Retinal pigment epithelial cell (primary cell): ENCODE data around the gene LEMD3.

Experiments
- DNase-seq: peaks from one replicate; pipeline ENCODE4 v3.0.0-alpha.2; 2010; ENCODE audit warnings: low read depth
- H3K4me3 ChIP-seq: 2 replicates; pipeline ENCODE4 v1.5.1; 2011; ENCODE audit warnings: mild to moderate bottlenecking, low read length, control low read depth, moderate library complexity
- TF ChIP-seq, protein P1 (sequence below): conservative IDR thresholded peaks from 2 replicates; pipeline ENCODE4 v1.5.1; 2011; ENCODE audit warnings: low read depth, low read length, control low read depth, inconsistent platforms

The LEMD3 gene

DNA sequence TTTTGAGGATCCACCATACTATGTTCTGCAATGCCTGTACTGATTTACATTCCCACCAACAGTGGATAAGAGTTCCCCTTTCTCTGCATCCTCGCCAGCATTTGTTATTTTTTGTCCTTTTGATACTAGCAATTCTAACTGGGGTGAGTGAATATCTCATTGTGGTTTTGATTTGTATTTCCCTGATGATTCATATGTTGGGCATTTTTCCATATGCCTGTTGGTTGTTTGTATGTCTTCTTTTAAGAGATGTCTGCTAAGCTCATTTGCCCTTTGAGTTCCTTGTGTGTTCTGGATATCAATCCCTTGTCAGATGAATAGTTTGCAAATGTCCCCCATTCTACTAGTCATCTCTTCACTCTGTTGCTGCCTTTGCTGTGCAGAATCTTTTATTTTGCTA is 60.1 kb downstream of the LEMD3 start:
- no peak overlapping the region for H3K4me3 ChIP-seq
- TF ChIP-seq, protein P1, sequence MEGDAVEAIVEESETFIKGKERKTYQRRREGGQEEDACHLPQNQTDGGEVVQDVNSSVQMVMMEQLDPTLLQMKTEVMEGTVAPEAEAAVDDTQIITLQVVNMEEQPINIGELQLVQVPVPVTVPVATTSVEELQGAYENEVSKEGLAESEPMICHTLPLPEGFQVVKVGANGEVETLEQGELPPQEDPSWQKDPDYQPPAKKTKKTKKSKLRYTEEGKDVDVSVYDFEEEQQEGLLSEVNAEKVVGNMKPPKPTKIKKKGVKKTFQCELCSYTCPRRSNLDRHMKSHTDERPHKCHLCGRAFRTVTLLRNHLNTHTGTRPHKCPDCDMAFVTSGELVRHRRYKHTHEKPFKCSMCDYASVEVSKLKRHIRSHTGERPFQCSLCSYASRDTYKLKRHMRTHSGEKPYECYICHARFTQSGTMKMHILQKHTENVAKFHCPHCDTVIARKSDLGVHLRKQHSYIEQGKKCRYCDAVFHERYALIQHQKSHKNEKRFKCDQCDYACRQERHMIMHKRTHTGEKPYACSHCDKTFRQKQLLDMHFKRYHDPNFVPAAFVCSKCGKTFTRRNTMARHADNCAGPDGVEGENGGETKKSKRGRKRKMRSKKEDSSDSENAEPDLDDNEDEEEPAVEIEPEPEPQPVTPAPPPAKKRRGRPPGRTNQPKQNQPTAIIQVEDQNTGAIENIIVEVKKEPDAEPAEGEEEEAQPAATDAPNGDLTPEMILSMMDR: no peak
- DNase-seq: peak; percentile 8

DNA sequence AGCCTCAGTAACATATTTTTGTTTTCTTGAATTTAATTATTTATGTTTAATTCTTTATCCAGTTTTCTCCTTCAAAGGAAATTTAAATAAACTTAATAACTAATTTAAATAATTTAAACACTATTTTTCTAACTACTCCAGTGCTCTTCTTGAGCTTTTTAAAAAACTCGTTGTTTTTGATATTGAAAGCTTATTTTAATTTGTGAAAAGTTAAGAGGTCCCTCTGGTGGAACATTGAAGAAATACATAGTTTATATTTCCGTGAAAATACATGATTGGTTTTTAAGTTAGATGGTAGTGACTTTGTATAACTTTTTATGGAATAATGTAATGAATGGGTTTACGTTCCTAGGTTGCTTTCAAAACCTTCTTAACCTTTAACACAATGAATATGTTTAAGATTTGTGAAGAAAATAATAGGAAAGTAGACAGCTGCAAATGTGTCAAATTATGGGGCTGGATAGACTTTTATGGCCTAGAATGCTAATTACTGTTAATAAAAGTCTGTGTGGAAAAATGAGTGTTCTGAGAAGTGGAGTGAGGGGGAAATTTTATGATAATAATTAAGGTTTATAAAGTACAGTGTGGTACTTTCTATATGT is 63.2 kb downstream of the LEMD3 start:
- no peak overlapping the region for H3K4me3 ChIP-seq
- TF ChIP-seq, protein P1: peak; percentile 39
- no peak for DNase-seq

GRCh38 chr12:65237153-65237552 is 67.8 kb downstream of the LEMD3 start:
- no peak for DNase-seq
- H3K4me3 ChIP-seq: no peak overlapping the region
- TF ChIP-seq, protein P1: no peak

DNA sequence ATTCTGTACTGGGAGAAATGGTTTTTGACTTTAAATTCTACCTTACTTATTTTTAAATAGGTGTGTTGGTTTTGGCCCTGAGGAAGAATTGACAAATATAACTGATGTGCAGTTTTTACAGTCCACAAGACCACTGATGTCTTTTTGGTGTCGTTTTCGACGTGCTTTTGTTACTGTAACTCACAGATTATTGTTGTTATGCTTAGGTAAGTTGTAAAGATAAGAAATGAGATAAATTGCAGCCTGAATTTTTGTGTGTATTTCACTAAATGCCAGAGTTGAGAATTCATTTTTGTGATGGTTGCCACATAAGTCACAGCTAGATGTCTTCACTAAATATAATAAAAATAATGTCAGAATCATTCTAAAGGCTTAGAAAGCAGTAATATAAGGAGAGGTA is 69.2 kb downstream of the LEMD3 start:
- TF ChIP-seq, protein P1: no peak
- H3K4me3 ChIP-seq: no peak overlapping the region
- DNase-seq: no peak

- DNase-seq: no peak
- TF ChIP-seq, protein P1: no peak
- H3K4me3 ChIP-seq: no peak overlapping the region
Measured at GRCh38 chr12:65248656-65249633, 79.6 kb downstream of the LEMD3 start.

GRCh38 chr12:65252515-65252914 is 83.1 kb downstream of the LEMD3 start:
- no peak for DNase-seq

More at GRCh38 chr12:65252515-65252914, 83.1 kb downstream of the LEMD3 start:
- TF ChIP-seq, protein P1: no peak
- H3K4me3 ChIP-seq: no peak overlapping the region
